RPMI7951 (cell line): Measurements from ENCODE around the gene ORC6. TPM values are rescaled to one million over a fixed set of nuclear protein-coding genes. Genes with fewer than 3 reads are reported as not detected.

ENCODE experiments used
- DNase-seq: peaks from one replicate; pipeline ENCODE4 v3.0.0-alpha.2; 2012; ENCODE audit warnings: low read depth
- total RNA-seq: library from RNA; depleted of rRNA; stranded (reverse); fragments of >200 nt; shearing (Covaris generic); gene quantifications from 2 replicates; pipeline ENCODE4 v1.2.3, GENCODE V29; 2014; rRNA removed

ORC6 gene
- total RNA-seq, 1 experiment from 2014 or later = 33.3 TPM

- no peak for DNase-seq
These were observed 42.5 kb downstream of the ORC6 start for GRCh38 chr16:46731691-46732555.

GRCh38 chr16:46732561-46732960 is 43.1 kb downstream of the ORC6 start:
- no peak for DNase-seq

GRCh38 chr16:46733319-46733830 is 43.9 kb downstream of the ORC6 start:
- DNase-seq = no peak

GRCh38 chr16:46736695-46737094 is 47.2 kb downstream of the ORC6 start:
- DNase-seq = no peak

- no peak for DNase-seq
These were observed 48.3 kb downstream of the ORC6 start for GRCh38 chr16:46737621-46738214.

GRCh38 chr16:46739934-46740333 is 50.5 kb downstream of the ORC6 start:
- no peak for DNase-seq

- no peak for DNase-seq
These were observed 53.8 kb downstream of the ORC6 start for GRCh38 chr16:46743232-46743719.

GRCh38 chr16:46745617-46746016 is 56.2 kb downstream of the ORC6 start:
- DNase-seq = no peak

GRCh38 chr16:46746821-46747776 is 57.6 kb downstream of the ORC6 start:
- DNase-seq = no peak

Other genes with a start within 250 kb of the ORC6 start
- 56.6 and 61.0 TPM in 2 replicates for gene SHCBP1, start 68.3 kb upstream of the ORC6 start, total RNA-seq
- 123 and 159 TPM in 2 replicates for gene VPS35, start 481 bp upstream of the ORC6 start, total RNA-seq
- gene MYLK3, start 58.7 kb downstream of the ORC6 start, total RNA-seq = under 0.01 TPM in 1 of 2 replicates, not detected in the other
- gene C16orf87, start 141.5 kb downstream of the ORC6 start, total RNA-seq = 10.8 and 11.8 TPM in 2 replicates
- 6.8 and 8.3 TPM in 2 replicates for gene GPT2, start 194.7 kb downstream of the ORC6 start, total RNA-seq